GM12892 (cell line): ENCODE results near the gene RNF114.

ENCODE experiments used
- POLR2A ChIP-seq: IDR thresholded peaks from 2 replicates; pipeline ENCODE4 v1.6.1; 2011; ENCODE audit warnings: low read depth, low read length, control low read depth
- POLR2AphosphoS5 ChIP-seq: IDR thresholded peaks from 2 replicates; pipeline ENCODE4 v1.6.1; 2011; ENCODE audit warnings: low read depth, low read length, control low read depth

DNA sequence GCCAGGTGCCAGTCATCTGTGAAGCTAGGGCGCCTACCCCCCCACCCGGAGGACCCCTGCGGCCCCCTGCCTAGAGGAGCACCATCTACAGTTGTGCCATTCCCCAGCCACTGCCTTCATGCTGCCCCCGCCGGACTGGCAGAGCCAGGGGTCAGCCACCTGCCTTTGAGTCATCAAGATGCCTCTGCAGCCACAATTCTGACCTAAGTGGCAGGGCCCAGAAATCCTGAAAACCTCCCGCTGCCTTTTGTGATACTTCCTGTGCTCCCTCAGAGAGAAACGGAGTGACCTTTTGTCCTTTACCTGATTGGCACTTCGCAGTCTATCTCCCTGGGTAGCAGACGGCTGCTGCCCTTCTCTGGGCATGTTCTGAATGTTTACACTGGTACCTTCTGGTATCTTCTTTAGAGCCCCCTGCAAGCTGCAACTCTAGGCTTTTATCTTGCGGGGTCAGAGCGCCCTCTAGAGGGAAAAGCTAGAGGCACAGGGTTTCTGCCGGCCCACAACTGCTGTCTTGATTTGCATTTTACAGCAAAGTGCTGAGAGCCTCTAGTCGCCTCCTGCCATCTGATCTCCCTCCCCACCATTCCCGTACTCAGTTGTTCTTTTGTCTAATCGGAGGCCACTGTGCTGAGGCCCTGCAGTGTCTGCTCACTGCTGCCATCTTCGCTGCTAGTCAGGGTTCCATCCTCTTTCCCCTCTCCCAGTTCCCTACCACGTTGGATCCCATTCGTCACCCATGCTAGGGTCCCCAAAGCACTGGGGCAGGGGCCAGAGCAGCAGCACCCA is 47.8 kb upstream of the RNF114 start:
- TF ChIP-seq POLR2A (no peak), POLR2AphosphoS5 (no peak)
